Muscle of back (tissue), 11 donors: ENCODE measurements around the gene RAB7A. TPM values are rescaled to one million over a fixed set of nuclear protein-coding genes. Genes with fewer than 3 reads are reported as not detected.
"Not testable (repeated sequence)": the region's sequence is repeated elsewhere in the genome, so short reads cannot be mapped to it uniquely, and the experiment has no call there.

Experiments used
- DNase-seq, 3 donors: peaks; one replicate each; pipeline versions ENCODE4 v3.0.0 to v3.0.0-alpha.2; 2013
- polyA plus RNA-seq, 10 donors: library from polyadenylated mRNA; unstranded; fragments of 120-200 nt; gene quantifications; one replicate each; pipeline ENCODE4 v1.2.1, GENCODE V29; 2013; ENCODE audit not compliant: insufficient read length in 10 of 10

The RAB7A gene
- polyA plus RNA-seq, 10 donors: 134 to 184 (median 145) TPM

DNA sequence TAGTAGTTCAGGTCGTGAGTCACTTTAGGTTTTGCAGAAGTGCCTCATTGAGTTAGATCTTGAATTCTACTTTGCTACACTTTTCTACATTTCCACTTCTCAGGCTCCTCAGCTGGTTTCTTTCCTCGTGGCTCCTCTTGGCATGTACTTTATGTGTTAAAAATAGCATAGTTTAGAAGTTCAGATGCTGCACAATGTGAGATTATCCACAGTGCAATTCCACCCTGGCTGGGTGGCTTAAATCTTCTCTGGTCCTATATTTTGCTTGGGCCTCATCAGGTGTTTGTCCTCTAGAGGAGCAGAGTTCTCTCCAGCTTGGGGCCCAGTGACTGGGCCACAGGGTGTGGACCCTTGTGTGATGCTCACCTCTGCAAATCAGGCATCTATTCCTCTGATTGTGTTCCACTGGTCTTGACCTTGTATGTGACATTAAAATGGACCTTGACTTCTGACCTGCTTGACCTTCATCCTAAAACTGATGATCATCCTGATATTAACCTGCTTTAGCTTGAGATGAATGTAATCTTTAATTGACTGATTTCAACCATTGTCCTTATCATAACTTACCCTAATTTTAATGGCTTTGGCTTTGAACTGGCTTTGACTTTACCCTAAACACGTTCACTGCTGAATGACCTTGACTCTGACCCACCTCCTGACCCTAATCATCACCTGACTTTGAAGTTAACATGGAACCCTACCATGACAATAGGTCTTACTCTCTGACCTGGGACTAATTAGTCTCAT is 89.5 kb downstream of the RAB7A start:
- DNase-seq: no peak

DNA sequence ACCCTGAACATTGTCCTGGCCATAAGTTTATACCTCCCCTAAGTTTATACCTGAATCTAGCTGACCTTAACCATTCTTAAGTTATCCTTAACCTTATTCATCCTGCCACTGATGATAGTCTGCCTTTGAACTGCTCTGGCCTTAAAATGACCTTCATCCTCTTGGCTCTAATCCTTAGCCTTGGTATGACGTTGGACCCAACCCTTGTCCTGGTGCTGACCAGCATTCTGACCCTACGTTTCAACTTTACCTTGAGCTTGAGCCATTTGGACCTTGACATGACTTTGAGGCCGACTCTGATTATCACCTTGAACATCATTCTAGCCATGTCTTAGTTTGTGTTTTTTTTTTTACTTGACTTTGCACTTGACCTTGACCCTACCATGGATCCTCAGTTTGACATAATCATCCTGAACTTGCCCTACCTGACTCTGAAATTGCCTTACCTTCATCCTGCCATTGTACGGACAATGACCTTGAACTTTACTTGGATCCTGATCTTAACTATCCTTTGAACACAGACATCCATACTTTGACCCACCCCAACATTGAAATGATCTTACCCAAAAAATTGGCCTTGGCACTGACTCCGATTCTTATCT is 92.3 kb downstream of the RAB7A start:
- no peak for DNase-seq

DNA sequence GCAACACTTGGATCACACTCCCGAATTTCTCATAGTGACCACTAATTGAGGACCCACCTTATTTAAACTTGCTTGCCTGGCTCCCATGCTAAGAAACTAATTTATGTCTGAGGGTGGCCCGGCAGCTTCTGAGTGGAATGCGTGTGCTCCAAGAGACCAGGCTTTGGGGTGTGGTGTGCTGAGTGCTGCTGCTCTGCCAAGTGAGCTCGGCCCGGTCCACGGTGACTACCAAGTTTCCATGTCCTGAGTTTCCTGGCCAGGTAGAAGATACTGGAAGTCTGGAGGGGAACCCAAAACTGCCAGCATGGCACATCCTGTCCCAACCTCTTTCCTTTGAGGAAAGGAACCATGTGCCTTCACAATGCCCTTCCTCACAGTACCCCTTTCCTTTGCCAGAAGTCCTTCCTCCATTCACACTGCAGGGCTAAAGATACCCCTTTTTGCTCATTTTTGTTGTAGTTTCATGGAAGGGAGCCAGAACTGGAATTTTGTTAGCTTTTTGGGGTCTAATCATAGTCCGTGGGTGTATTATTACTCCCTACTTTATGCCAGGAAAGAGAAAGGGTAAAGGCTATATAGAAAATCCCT is 94.4 kb downstream of the RAB7A start:
- DNase-seq: no peak

DNA sequence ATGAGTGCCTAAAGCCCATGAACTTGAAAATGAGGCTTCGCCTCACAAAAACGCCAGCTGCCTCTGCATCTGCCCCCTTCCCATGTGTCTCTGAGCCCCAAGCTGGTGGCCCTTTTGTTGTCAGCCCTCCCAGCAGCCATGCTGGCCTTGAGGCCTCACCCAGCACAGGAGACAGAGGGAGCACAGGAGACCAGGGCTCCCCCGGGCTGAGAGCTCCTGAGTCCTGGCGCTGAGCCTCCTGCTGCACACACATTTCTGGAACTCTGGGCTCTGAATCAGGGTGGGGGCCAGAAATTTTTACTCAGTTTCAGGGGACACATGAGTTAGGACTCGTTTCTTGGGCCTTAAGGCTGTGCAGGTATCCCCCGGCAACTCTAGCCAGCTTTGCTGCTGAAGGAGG is 97.0 kb downstream of the RAB7A start:
- no peak for DNase-seq

DNA sequence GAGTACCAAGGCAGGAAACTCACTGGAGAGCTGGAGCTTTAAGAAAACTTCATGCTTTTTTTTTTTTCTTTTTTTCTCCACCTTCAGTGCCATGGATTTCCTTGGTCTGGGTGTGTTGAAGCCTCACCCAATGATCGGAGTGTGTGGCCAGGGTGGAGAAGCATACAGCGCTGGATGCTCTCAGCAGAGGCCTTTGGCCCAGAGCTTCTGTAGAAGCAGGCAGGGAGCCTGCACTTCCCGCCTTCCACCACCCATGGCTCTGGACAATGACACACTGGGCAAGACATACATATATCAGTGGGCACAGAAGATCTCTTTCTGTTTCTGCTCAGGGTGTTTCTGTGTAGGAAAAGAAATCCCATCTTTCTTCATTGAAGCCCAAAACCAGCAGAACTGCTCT is 97.6 kb downstream of the RAB7A start:
- no peak for DNase-seq

DNA sequence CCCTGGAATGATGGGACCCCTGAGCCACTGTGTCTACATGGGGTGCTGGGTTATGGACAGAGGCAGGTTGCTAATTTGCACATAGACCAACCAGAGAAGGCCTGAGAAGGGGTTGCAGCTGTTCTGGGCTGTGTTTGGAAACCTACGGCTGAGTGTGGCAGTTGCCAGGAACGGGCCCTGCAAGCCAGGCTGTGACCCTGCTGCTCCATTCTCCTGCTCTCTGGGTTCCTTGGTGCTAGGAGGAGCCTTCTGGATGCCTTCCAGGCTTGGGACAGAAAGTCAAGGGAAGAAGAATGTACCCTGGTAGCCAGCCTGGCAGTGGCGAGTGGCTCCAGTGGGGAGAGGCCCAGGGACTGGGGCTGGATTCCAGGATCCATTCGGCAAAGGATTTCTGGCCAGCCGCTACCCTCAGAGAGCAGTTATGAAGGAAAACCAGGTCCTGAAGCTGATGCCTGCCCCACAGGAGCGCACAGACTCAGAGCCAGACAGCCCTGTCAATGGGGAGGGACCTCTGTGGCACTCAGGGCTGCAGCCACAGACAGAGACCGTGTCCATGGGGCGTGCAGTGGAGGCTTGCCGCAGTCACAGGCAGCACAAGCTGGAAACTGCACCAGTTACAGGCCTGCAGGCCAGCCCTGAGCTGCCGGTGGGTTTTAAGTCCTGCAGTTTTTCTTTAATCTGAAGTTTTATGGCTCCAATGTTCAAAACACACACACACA is 98.3 kb downstream of the RAB7A start:
- peak in 2 of 3 donors; percentile 34 to 48 for DNase-seq

DNA sequence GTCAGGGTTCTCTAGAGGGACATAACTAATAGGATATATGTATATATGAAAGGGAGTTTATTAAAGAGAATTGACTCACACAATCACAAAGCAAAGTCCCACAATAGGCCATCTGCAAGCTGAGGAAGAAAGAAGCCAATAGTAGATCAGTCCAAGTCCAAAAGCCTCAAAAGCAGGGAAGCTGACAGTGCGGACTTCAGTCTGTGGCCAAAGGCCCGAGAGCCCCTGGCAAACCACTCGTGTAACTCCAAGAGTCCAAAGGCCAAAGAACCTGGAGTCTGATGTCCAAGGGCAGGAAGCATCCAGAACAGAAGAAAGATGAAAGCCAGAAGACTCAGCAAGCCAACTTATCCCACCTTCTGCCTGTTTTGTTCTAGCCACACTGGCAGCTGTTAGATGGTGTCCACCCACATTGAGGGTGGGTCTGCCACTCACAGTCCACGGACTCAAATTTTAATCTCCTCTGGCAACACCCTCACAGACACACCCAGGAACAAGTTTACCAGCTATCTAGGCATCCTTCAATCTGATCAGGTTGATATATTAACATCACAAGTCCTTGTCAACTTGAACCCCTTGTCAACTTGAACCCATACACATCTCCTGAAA is 99.2 kb downstream of the RAB7A start:
- no peak for DNase-seq

DNA sequence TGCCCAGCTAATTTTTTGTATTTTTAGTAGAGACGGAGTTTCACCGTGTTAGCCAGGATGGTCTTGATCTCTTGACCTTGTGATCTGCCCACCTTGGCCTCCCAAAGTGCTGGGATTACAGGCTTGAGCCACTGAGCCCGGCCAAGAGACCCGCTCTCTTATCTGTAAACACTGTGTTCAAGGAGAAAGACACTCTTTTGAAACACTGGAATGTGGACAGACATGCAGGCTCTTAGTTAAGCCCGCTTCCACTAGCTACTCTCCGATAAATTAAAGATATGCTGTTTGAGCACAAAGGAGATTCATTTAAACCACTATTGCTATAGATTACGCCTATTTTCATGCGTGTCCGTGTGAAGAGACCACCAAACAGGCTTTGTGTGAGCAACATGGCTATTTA is 103.1 kb downstream of the RAB7A start:
- DNase-seq: not testable (repeated sequence)

DNA sequence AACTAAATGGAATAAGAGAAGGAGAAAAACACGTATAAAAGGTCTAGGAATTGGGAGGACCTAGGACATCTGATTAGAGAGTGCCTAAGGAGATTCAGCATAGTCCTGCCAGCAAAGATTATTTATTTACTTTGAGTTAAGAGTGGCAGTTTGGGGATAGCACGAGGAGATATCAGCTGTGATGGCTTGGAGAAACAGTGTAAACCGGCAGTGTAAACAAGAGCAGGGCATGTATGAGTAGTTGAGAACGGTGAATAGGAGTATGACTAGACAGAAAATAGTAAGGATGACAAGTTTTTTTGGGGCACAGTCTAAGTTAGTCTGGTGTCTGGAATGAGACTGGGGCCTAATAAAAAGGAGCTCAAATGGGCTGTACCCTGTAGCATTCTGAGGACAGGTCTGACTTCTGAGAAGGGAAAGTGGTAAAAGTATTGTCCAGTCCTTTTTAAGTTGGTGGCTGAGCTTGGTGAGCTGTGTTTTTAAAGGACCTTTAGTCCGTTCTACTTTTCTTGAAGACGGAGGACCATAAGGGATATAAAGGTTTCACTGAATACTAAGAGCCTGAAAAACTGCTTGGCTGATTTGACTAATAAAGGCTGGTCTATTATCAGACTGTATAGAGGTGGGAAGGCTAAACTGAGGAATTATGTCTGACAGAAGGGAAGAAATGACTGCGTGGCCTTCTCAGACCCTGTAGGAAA is 104.1 kb downstream of the RAB7A start:
- DNase-seq: not testable (repeated sequence)

DNA sequence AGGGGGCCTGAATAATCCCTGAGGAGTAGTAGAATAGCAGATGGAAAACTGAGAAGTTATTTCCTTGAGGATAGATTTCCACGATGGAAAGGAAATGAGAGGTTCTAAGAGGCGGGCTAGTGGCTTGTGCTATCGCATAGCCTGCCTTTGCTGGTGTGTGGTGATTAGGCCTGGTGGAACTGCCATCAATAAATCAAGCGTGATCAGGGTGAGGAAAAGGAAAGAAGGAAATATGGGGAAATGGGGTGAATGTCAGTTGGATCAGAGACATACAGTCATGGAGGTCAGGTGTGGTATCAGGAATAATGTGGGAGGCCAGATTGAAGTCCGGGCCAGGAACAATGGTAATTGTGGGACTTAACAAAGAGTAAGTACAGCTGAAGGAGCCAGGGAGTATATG is 104.8 kb downstream of the RAB7A start:
- DNase-seq: not testable (repeated sequence)

DNA sequence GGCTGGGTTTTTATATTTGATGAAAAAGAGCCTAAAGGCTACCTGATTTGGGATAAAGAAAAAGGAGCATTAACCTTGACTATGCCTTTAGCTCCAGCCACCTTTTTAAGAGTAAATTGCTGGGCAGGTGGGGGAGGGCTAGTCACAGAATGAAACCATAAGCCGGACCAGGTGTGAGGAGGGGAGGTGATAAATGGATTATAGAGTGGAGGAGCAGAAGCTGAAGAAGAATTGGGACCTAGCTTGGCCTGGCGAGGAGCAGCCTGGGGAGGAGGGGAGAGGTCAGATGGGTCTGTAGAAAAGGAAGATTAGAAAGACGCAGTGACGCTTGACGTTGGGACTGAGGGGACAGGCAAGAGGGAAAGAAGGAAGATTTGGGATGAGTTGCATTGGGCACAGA is 107.0 kb downstream of the RAB7A start:
- not testable (repeated sequence) for DNase-seq

DNA sequence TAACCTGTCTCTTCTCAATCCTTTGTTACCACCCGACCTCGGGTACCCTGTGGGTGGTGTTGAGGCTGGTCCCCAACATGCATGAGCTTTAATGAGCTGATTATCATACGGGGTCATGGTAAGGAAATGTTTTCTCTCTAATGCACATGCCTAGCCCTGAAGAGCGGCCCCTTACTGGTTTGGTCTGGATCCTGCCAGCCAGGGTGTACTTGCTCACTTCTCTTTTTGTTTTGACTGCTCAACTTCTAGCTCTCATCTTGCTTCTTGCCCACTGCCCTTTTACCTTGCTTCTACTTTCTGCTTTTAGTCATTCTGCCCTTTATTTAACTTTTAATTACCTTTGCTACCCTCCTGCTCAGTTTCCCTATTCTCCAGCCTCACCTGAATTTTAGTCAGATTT is 109.1 kb downstream of the RAB7A start:
- no peak for DNase-seq

DNA sequence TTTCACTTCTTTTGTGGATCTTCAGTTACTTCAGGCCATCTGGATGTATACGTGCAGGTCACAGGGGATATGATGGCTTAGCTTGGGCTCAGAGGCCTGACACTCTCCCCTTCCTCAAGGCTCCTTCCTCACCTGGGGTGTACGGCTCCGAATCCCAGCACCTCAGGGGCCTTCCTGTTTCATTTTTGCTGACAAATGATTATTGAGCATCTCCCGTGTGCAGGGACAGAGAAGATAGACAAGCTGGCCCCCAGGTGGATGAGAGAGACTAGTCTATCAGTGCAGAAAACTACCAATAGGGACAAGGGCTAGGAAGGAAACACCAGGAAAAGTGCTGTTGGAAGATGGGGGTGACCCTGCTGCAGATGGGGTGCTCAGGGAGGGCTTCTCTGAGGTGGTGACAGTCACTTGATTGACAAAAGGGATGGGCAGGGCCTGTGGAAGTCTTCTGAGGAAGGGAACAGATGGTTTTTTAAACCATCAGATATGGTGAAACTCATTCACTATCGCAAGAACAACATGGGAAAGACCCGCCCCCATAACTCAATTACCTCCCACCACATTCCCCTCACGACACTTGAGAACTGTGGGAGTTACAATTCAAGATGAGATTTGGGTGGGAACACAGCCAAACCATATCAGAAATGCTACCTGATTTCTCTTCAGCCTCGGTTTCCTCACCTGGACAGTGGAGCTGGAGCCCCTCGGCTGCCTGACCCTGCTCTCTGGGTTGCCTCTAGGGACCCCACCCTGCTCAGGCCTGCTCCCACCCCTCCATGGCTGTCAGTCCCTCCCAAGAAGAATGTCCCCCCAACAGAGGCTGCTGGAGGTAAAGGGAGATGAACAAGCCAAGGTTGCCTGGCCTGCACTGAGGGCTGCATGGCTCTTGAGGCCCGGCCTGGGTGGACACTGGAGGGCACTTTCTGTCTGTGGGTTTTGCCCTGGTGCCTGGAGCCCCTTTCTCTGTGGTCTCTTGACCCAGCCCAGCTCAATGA is 116.2 kb downstream of the RAB7A start:
- no peak for DNase-seq

DNA sequence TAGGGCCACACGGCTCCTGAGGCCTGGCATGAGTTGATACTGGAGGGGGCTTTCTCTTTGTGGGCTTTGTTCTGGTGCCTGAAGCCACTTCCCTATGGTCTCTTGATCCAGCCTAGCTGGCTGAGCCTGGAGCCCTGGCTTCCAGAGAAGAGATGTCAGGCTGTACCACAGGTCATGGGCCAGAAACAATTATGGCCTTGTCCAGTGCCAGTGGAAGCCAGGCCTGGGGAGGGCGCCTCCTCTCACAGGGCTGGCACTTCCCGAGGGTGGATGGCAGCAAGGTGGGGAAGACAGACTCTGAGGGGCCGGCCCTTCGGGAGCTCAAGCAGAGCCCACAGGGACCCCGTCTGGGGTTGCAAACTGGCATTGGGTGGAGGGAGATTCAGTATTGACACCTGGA is 118.5 kb downstream of the RAB7A start:
- no peak for DNase-seq

DNA sequence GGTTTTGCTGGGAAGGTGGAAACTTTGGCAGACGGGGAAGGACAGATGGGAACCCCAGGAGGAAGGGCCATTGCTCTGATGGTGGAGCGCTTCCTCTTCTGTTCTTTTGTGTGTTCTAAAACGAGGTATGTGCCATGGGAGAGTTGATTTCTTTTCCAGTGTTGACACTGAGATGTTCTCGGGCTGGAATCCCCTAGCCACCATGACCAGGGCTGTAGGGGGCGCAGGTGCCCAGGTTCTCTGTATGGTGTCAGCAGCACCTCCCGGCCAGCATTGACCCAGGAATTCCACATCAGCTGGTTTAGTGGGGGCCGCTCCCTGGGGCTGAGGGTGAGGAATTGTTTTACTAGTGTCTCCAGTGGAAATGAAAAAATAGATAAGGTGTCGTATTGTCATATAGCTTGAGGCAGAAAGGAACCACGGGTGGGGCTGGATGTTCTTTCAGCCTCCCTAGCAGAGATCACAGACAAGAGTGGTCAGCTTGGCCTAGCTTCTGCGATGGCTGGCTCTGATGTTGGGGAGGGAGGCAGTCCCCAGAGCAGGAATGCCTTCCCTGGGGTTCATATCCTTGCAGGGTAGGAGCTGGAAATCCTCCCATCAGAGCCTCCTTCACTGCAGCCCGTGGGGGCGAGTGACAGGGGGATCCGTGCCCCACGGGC is 119.3 kb downstream of the RAB7A start:
- DNase-seq: no peak

DNA sequence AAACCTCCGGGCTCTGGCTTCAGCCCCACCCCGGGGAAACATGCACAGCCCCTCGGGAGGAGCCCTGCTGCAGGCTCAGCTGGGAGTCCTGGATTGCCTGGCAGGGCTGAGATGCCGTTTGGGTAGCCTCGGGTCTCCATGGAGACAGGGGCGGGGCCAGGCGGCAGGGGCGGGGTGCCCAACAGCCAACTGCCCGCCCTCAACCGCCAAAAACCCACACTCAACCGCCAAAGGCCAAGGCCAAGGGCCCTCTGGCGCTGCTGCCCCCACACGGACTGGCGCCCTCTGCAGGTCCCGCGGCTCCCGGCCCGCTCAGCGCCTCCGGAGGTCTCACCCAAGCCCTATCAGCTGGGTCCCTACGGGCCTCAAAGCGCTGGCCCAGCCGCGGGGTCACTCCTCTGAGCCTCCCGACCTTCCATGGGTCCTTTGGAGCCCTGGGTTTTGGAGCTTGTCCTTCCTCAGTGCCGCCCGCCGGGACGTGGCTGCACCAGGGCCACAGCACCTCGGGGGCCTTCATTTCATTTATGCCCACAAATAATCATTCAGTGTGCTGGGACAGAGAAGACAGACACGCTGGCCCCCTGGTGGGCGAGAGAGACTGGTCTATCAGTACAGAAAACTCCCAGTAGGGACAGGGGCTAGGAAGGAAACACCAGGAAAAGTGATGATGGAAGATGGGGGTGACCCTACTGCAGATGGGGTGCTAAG is 119.9 kb downstream of the RAB7A start:
- peak; percentile 46 to 79 (median 56) for DNase-seq

DNA sequence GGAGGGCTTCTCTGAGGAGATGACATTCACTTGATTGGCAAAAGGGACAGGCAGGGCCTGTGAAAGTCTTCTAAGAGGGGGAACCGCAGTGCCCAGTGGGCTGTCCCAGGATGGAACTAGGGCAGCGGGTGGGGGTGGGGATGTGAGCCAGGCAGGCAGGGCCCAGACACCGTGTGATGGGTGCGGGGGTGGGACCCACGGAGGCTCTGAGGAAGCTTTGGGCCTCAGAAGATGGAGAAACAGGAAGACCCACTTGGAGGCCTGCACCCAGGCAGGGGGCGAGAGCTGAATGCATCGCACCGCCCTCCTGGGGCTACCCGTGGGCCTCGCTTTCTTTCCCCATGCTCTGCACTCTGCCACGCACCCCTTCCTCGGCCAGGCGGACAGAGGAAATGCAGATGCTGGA is 120.5 kb downstream of the RAB7A start:
- no peak for DNase-seq

DNA sequence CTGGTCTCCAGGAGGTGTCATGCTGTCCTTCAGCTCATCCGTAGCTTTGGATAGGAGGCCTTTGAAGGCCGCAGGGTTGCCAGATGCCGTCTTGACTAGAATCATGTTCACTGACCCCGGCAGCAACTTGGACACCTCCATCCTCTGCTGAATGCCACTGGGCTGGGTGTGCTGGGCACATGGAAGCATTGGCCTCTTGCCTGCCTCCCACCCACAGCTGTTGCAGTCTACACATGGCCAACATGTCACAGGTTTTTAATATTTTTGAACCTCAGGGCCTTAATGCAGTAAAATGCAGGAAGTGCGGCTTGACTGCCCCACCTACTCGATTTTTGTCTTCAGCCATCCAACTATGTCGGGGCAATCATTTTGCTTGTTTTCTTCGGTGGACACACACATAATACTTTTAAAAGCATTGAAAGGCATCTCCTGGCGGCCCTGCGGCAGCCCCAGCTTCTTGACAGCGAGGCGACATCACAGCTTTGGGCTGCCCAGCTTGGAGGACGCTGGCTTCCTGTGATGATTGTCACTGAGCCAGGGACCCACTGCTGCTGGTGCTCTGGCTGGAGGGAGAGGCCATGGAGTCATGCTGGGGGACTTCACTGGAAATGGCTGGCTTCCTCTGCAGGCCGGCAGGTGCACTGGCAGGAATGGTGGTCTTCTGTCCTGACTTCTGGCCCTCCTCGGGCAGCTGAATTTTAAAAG is 121.8 kb downstream of the RAB7A start:
- DNase-seq: peak in 1 of 3 donors; percentile 28
